Endothelial cell of umbilical vein (primary cell): ENCODE data around the gene MACROD2.

ENCODE experiments used
- EZH2 ChIP-seq: IDR thresholded peaks from 2 replicates; pipeline ENCODE4 v1.6.1; 2012; ENCODE audit warnings: borderline replicate concordance, low read depth, mild to moderate bottlenecking, moderate library complexity, low read length, inconsistent platforms; ENCODE audit not compliant: severe bottlenecking
- FOS ChIP-seq: IDR thresholded peaks from 2 replicates; pipeline ENCODE4 v1.6.1; 2011; ENCODE audit warnings: mild to moderate bottlenecking, low read length, moderate library complexity, borderline replicate concordance; ENCODE audit not compliant: insufficient read depth
- GATA2 ChIP-seq: IDR thresholded peaks from 2 replicates; pipeline ENCODE4 v1.7.0; 2011; ENCODE audit warnings: low read depth, mild to moderate bottlenecking, moderate library complexity, mixed read lengths, low read length; ENCODE audit not compliant: insufficient read length, insufficient read depth
- MYC ChIP-seq: IDR thresholded peaks from one replicate; pipeline ENCODE4 v1.6.1; 2011; ENCODE audit warnings: mild to moderate bottlenecking, low read depth, low read length
- POLR2A ChIP-seq: IDR thresholded peaks from 2 replicates; pipeline ENCODE4 v1.6.1; 2012; ENCODE audit warnings: low read depth, mild to moderate bottlenecking, control low read depth, low read length
- POLR2AphosphoS5 ChIP-seq: IDR thresholded peaks from 2 replicates; pipeline ENCODE4 v1.6.1; 2012; ENCODE audit warnings: low read depth, mild to moderate bottlenecking, control low read depth, low read length, moderate library complexity; ENCODE audit not compliant: insufficient read depth
- TF ChIP-seq, protein P1 (sequence below), 2 donors: IDR thresholded peaks; 1 replicate in 1 of 2; 2 replicates in 1 of 2; pipeline ENCODE4 v1.5.1; 2011; ENCODE audit warnings: low read length in 2 of 2, mild to moderate bottlenecking in 2 of 2, moderate library complexity in 2 of 2, control low read depth in 1 of 2, inconsistent platforms in 1 of 2, low read depth in 1 of 2; ENCODE audit not compliant: insufficient read depth in 1 of 2; ENCODE audit errors: extremely low read depth in 1 of 2
- TF ChIP-seq, protein P2 (sequence below): IDR thresholded peaks from 2 replicates; pipeline ENCODE4 v1.6.1; 2011; ENCODE audit not compliant: insufficient read depth, insufficient read length

DNA sequence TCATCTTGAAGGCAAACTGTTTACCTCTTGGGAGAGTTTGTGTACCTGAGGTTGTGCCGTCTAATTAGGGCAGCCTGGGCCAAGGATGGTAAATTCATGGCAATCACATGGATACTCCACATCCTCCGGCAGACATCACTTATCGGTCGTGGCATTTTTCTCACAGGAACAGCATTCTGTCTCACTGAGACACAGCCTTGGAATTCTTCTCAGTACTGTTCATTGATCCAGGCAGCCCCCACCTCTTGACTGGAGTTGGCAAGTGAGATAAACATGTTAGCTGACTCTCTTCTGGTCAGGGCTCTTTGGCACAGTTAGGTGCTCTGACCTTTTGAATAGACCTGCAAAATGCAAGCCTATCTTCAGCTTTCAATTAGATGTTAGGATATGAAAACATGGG lies 853.5 kb downstream of the MACROD2 start:
- TF ChIP-seq, protein P1, sequence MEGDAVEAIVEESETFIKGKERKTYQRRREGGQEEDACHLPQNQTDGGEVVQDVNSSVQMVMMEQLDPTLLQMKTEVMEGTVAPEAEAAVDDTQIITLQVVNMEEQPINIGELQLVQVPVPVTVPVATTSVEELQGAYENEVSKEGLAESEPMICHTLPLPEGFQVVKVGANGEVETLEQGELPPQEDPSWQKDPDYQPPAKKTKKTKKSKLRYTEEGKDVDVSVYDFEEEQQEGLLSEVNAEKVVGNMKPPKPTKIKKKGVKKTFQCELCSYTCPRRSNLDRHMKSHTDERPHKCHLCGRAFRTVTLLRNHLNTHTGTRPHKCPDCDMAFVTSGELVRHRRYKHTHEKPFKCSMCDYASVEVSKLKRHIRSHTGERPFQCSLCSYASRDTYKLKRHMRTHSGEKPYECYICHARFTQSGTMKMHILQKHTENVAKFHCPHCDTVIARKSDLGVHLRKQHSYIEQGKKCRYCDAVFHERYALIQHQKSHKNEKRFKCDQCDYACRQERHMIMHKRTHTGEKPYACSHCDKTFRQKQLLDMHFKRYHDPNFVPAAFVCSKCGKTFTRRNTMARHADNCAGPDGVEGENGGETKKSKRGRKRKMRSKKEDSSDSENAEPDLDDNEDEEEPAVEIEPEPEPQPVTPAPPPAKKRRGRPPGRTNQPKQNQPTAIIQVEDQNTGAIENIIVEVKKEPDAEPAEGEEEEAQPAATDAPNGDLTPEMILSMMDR (IDR thresholded peaks at IDR 0.05; ENCODE audit: extremely low read depth in 1 of 2, insufficient read depth in 1 of 2, low read depth in 1 of 2, low read length in 2 of 2) = no peak
- TF ChIP-seq FOS (no peak), MYC (no peak), EZH2 (no peak), POLR2A (no peak), POLR2AphosphoS5 (no peak), GATA2 (no peak)
- TF ChIP-seq, protein P2, sequence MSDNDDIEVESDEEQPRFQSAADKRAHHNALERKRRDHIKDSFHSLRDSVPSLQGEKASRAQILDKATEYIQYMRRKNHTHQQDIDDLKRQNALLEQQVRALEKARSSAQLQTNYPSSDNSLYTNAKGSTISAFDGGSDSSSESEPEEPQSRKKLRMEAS = no peak
